NCI-H2227 (cell line): ENCODE results near the gene GALE.

Source experiments
- DNase-seq: peaks from one replicate; lab custom pipeline; 2025; ENCODE audit not compliant: unreplicated experiment; lab: John Stamatoyannopoulos, UW

GALE gene

DNA sequence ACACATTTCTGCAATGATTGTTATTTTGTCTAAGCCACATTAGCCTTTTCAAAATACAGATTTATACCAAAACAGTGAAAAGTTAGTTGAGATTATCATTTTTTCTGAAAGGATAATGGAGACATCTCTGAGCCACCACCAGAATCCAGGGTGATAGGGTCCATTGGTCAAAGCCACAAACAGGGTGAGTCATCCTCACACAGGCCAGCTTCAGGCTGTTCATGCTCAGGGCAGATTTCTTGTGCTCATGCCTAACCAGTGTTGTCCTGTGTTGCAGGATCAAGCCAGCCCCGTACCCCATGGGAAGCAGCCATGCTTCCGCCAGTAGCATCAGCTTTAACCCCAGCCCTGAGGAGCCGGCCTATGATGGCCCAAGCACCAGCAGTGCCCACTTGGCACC lies 43.9 kb downstream of the GALE start:
- DNase-seq: no peak

DNA sequence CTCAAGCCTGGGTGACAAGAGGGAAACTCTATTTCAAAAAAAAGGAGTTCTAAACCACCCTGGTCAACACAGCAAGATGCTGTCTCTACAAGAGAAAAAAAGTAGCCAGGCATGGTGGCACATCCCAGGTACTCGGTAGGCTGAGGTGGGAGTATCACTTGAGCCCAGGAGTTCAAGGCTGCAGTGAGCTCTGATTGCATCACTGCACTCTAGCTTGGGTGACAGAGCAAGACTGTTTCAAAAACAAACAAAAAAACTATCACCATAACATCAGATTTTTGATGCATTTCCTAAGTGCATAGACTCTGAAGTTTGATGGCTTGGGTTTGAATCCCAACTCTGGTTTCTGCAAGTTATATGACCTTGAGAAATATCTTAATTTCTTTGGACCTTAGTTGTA lies 47.6 kb downstream of the GALE start:
- DNase-seq: no peak

DNA sequence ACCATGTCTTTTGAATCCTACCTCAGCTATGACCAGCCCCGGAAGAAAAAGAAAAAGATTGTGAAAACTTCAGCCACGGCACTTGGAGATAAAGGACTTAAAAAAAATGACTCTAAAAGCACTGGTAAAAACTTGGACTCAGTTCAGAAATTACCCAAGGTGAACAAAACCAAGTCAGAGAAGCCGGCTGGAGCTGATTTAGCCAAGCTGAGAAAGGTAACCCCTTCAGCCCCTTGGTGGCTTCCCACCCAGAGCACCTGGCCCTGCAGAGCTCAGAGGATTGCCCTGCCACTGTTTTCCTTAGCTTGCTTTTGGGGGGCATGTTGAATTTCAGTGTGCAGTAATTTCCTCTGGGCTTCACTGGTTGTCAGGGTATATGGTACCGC lies 48.7 kb downstream of the GALE start:
- no peak for DNase-seq

DNA sequence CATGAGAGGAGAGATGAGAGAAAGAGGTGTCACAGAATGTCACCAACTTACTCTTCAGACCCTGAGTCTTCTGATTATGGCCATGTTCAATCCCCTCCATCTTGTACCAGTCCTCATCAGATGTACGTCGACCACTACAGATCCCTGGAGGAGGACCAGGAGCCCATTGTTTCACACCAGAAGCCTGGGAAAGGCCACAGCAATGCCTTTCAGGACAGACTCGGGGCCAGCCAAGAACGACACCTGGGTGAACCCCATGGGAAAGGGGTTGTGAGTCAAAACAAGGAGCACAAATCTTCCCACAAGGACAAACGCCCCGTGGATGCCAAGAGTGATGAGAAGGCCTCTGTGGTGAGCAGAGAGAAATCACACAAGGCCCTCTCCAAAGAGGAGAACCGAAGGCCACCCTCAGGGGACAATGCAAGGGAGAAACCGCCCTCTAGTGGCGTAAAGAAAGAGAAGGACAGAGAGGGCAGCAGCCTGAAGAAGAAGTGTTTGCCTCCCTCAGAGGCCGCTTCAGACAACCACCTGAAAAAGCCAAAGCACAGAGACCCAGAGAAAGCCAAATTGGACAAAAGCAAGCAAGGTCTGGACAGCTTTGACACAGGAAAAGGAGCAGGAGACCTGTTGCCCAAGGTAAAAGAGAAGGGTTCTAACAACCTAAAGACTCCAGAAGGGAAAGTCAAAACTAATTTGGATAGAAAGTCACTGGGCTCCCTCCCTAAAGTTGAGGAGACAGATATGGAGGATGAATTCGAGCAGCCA lies 49.3 kb downstream of the GALE start:
- peak; percentile 73 for DNase-seq

DNA sequence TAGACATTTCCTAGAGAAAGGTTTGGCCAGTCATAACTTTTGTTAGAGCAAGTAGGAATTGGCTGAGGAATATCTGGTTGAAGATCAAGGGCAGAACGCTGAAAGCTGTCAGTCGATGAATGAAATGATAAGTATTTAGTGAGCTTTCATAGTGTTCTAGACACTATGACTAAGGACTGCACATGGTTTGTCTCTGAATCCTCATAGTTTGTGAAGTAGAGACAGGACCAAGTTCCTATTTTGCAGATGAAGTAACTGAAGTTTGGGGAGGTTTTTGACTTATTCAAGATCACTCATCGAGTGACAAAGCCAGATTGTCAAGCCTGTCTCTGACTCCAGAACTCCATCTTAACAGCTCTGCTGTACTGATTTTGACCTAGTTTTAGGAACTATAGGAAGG lies 52.5 kb downstream of the GALE start:
- DNase-seq: no peak
